K562 (cell line): ENCODE results near the gene NACC1. TPM values are rescaled to one million over a fixed set of nuclear protein-coding genes. Genes with fewer than 3 reads are reported as not detected.

Experiments used
- CBX8 ChIP-seq: fragments of 200-600 bp; sonication (generic); IDR thresholded peaks from 2 replicates; pipeline ENCODE4 v1.6.1; 2012; ENCODE audit warnings: borderline replicate concordance, mixed run types, low read depth, mild to moderate bottlenecking, moderate library complexity, mixed read lengths, low read length, control low read depth, inconsistent platforms; ENCODE audit not compliant: poor library complexity, severe bottlenecking; ENCODE audit errors: extremely low read depth
- GATAD2B ChIP-seq: fragments of 450-650 bp; IDR thresholded peaks from 2 replicates; pipeline ENCODE4 v1.6.1; 2017; ENCODE audit warnings: mild to moderate bottlenecking, borderline replicate concordance
- HMGN3 ChIP-seq: IDR thresholded peaks from 2 replicates; pipeline ENCODE4 v1.6.1; 2011; ENCODE audit warnings: borderline replicate concordance, low read depth, mild to moderate bottlenecking, mixed read lengths, low read length; ENCODE audit not compliant: insufficient read length; ENCODE audit errors: extremely low read depth
- HNRNPUL1 ChIP-seq: fragments of 200-400 bp; formaldehyde crosslinking; IDR thresholded peaks from 2 replicates; pipeline ENCODE4 v1.6.1; 2017; ENCODE audit warnings: low read length
- L3MBTL2 ChIP-seq: fragments of 450-650 bp; IDR thresholded peaks from 2 replicates; pipeline ENCODE4 v1.6.1; 2016; ENCODE audit warnings: mild to moderate bottlenecking, moderate library complexity
- LCOR ChIP-seq: sonication (generic); formaldehyde crosslinking; IDR thresholded peaks from 2 replicates; pipeline ENCODE4 v1.8.0; 2022; ENCODE audit warnings: mild to moderate bottlenecking, missing genetic modification reagents
- NR2F6 ChIP-seq: fragments of 450-650 bp; formaldehyde crosslinking; IDR thresholded peaks from 2 replicates; pipeline ENCODE4 v1.4.0; 2020; ENCODE audit warnings: mild to moderate bottlenecking
- XRCC3 ChIP-seq: fragments of 450-650 bp; IDR thresholded peaks from 2 replicates; pipeline ENCODE4 v1.6.1; 2017; ENCODE audit warnings: mild to moderate bottlenecking, moderate library complexity
- ZNF263 ChIP-seq: sonication (generic); formaldehyde crosslinking; IDR thresholded peaks from 2 replicates; pipeline ENCODE4 v1.8.0; 2022; ENCODE audit warnings: mild to moderate bottlenecking, missing genetic modification reagents, borderline replicate concordance
- ZNF830 ChIP-seq: fragments of 250-450 bp; sonication (Bioruptor Pico); IDR thresholded peaks from 2 replicates; pipeline ENCODE4 v1.5.0; 2021; ENCODE audit warnings: mild to moderate bottlenecking
- polyA plus RNA-seq, 8 experiments: library from polyadenylated mRNA; depleted of rRNA in 4 of 8; stranded (reverse) in 5 of 8; unstranded in 3 of 8; fragments of >200 nt; fragmentation: Nextera tagmentation in 2 of 8; fragmentation: Illumina TruSeq in 1 of 8; extraction: Ambion mirVana in 2 of 8; extraction: Trizol in 1 of 8; gene quantifications; 2 replicates each; pipeline versions ENCODE4 v1.2.1 to v1.2.3, GENCODE V29; 2011 to 2014; ENCODE audit warnings: inconsistent platforms in 1 of 8, missing spikeins in 1 of 8
- total RNA-seq, 7 experiments: library from RNA; depleted of rRNA in 6 of 7; stranded (reverse); fragments of >200 nt in 6 of 7; fragmentation: Illumina TruSeq in 2 of 7; extraction: Trizol in 2 of 7; gene quantifications; 2 replicates each; pipeline versions ENCODE4 v1.2.1 to v1.2.3, GENCODE V29; 2011 to 2021; ENCODE audit warnings: low replicate concordance in 1 of 7
- TF ChIP-seq, protein P1 (sequence below): IDR thresholded peaks from 2 replicates; pipeline ENCODE4 v1.6.1; 2011; ENCODE audit warnings: borderline replicate concordance, low read depth, mild to moderate bottlenecking, moderate library complexity, low read length; ENCODE audit not compliant: insufficient read depth, poor library complexity, severe bottlenecking
- TF ChIP-seq, protein P2 (sequence below): IDR thresholded peaks from 3 replicates; pipeline ENCODE4 v1.6.1; 2011; ENCODE audit warnings: borderline replicate concordance, mild to moderate bottlenecking, moderate library complexity; ENCODE audit not compliant: insufficient read length; ENCODE audit errors: extremely low read depth
- TF ChIP-seq, protein P3 (sequence below): fragments of 250-450 bp; sonication (Bioruptor Pico); IDR thresholded peaks from 2 replicates; pipeline ENCODE4 v1.8.0; 2022; ENCODE audit warnings: inconsistent platforms

The NACC1 gene
- total and polyA plus RNA-seq, 9 of the 15 experiments (the other 6 are each of a cell fraction or from before 2014, with no cell fraction given) = 0.04 to 96.6 (median 25.8) TPM

DNA sequence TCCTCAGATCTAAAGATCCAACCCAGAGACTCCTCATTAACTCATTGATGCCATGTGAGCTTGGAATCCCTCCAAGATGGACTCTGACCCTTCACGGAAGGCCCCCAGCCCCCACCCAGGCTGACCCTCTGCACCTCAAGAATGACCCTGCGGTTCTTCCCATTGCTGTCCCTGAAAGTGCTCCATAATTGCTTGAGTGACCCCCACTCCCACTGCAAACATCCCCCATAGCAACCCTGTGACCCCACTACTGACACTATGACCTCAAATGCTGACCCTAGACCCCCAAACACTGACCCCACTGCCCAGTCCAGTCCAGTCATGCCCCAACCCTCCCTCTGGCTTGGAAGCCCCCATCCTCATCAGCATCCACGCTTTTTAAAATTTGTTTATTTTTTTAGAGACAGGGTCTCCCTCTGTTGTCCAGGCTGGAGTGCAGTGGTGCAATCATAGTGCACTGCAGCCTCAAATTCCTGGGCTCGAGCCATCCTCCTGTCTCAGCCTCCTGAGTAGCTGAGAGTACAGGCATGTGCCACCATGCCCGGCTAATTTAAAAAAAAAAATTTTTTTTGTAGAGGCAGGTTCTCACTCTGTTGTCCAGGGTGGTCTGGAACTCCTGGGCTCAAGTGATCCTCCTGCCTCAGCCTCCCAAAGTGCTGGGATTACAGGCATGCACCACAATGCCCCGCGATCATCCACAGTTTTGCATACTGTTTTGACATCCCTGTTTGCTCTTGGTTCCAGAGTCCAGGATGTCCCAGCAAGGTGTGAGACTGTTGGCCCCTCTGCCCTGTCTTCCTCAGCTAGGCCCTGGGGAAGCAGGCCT lies 16.3 kb upstream of the NACC1 start (continued):
- TF ChIP-seq, protein P1, sequence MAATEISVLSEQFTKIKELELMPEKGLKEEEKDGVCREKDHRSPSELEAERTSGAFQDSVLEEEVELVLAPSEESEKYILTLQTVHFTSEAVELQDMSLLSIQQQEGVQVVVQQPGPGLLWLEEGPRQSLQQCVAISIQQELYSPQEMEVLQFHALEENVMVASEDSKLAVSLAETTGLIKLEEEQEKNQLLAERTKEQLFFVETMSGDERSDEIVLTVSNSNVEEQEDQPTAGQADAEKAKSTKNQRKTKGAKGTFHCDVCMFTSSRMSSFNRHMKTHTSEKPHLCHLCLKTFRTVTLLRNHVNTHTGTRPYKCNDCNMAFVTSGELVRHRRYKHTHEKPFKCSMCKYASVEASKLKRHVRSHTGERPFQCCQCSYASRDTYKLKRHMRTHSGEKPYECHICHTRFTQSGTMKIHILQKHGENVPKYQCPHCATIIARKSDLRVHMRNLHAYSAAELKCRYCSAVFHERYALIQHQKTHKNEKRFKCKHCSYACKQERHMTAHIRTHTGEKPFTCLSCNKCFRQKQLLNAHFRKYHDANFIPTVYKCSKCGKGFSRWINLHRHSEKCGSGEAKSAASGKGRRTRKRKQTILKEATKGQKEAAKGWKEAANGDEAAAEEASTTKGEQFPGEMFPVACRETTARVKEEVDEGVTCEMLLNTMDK = no peak
- TF ChIP-seq ZNF263 (CRISPR knock-in tag) (no peak), ZNF830 (no peak), L3MBTL2 (0 out of 2 replicates have a peak, but pooled peaks have one; percentile 8), NR2F6 (no peak), XRCC3 (no peak), LCOR (CRISPR knock-in tag) (no peak), CBX8 (no peak), HNRNPUL1 (no peak), HMGN3 (no peak), GATAD2B (no peak)
- TF ChIP-seq, protein P2, sequence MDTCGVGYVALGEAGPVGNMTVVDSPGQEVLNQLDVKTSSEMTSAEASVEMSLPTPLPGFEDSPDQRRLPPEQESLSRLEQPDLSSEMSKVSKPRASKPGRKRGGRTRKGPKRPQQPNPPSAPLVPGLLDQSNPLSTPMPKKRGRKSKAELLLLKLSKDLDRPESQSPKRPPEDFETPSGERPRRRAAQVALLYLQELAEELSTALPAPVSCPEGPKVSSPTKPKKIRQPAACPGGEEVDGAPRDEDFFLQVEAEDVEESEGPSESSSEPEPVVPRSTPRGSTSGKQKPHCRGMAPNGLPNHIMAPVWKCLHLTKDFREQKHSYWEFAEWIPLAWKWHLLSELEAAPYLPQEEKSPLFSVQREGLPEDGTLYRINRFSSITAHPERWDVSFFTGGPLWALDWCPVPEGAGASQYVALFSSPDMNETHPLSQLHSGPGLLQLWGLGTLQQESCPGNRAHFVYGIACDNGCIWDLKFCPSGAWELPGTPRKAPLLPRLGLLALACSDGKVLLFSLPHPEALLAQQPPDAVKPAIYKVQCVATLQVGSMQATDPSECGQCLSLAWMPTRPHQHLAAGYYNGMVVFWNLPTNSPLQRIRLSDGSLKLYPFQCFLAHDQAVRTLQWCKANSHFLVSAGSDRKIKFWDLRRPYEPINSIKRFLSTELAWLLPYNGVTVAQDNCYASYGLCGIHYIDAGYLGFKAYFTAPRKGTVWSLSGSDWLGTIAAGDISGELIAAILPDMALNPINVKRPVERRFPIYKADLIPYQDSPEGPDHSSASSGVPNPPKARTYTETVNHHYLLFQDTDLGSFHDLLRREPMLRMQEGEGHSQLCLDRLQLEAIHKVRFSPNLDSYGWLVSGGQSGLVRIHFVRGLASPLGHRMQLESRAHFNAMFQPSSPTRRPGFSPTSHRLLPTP = no peak
- TF ChIP-seq, protein P3, sequence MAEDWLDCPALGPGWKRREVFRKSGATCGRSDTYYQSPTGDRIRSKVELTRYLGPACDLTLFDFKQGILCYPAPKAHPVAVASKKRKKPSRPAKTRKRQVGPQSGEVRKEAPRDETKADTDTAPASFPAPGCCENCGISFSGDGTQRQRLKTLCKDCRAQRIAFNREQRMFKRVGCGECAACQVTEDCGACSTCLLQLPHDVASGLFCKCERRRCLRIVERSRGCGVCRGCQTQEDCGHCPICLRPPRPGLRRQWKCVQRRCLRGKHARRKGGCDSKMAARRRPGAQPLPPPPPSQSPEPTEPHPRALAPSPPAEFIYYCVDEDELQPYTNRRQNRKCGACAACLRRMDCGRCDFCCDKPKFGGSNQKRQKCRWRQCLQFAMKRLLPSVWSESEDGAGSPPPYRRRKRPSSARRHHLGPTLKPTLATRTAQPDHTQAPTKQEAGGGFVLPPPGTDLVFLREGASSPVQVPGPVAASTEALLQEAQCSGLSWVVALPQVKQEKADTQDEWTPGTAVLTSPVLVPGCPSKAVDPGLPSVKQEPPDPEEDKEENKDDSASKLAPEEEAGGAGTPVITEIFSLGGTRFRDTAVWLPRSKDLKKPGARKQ (CRISPR knock-in tag) = no peak
